Ovary (tissue), 3 donors: ENCODE data around the gene RUNX1.

Experiments used
- CTCF ChIP-seq, 3 donors: fragments of 450-650 bp in 2 of 3; fragments of 200-600 bp in 1 of 3; IDR thresholded peaks; one replicate each; pipeline versions ENCODE4 v1.5.1 to v1.8.0; 2016 to 2022; ENCODE audit warnings: antibody characterized with exemption in 3 of 3, mild to moderate bottlenecking in 1 of 3
- POLR2A ChIP-seq: fragments of 450-650 bp; IDR thresholded peaks from one replicate; pipeline ENCODE4 v1.6.1; 2017; ENCODE audit warnings: antibody characterized with exemption, mild to moderate bottlenecking, moderate library complexity
- donor health status: DM: no; HTN: no; CAD: no.

- no peak for TF ChIP-seq CTCF (IDR thresholded peaks at IDR 0.05)
- TF ChIP-seq POLR2A = no peak
Observed at GRCh38 chr21:34992736-34993398, 56.2 kb downstream of the RUNX1 start.
